Activated naive CD4-positive, alpha-beta T cell treated with Interleukin-2 at 50 U/mL for 16 hours (primary cell): Measurements from ENCODE around the gene RNASE3.
"Not testable (repeated sequence)": the region's sequence is repeated elsewhere in the genome, so short reads cannot be mapped to it uniquely, and the experiment has no call there.

Source experiments
- DNase-seq: peaks from one replicate; pipeline ENCODE4 v3.0.0-alpha.2; 2020

The RNASE3 gene

DNA sequence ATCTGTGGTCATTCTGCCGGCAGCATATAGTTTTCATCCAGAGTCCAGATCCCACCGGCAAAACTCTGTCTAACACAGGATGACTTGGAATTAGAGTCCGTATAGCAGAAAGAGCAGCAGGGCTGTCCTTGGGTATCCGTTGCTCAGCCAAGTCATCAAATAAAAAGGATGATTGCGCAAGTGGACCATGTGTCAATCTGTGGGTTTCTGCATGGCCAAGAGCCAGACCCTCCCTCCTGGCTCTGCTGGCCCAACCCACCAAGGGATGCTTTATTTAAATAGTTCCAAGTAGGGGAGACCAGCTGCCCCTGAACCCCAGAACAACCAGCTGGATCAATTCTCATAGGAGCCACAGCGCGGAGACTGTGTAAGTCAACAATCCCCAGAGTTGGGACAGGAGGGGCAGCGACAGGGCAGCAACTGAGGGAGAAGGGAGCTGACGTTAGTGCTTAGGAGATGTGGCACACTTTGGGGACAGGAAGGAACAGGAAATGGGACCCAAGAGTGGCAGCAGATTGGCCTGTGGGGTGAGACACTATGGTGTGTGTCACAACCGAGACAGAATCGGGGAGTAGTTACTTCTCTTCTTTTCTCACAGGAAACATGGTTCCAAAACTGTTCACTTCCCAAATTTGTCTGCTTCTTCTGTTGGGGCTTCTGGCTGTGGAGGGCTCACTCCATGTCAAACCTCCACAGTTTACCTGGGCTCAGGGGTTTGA is 28.0 kb downstream of the RNASE3 start:
- not testable (repeated sequence) for DNase-seq

DNA sequence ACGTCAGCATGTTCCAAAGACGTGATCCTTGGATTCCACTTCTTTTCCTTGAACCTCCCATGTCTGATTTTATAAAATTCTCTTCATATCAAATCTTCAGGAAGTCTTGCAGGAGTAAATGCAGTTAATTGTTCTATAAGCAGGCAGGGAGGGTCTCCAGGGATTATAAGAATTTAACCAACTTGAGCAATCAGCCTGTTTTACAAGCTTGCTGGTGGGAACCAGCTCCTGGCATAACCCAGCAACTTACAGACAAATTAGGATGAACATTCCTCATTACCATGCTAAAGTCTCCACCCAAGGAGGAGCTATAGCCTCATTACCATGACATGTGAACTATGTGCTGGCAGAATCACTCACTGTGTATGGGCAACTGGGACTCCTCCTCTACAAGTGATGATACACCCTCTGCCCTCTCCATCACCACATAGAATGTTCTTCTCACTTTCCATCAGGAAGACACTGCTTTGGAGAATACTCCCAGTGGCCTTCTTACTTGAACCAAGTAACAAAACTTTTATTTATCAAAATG is 32.6 kb downstream of the RNASE3 start:
- DNase-seq: not testable (repeated sequence)

DNA sequence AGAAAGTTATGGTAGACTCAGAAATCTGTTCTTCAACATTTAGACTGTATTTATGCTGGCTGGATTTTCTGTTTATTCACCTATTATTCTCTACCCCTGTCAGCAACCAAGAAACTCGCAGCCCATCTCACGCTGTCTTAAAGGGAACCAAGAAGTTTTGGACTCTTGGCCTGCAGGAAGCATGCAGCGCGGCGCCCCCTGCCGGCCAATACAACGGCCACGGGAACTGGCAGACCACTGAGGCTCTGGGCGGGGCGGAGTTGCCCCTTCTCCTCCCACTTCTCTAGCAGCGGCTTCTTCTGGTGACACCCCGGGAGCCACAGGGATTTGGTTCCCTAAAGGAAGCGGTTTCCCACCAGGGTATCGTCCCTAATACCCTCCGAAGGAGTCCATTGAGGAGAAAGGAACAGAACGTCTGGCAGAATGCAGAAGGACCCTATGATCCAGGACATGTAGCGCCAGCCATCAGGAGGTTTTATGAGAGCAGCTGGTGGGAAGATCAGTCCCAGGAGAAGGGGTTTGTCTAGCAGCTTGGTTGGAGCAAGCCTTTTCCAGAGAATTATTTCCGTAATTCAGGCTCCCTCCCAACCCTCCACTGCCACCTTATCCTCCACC is 43.1 kb downstream of the RNASE3 start:
- peak; percentile 8 for DNase-seq

DNA sequence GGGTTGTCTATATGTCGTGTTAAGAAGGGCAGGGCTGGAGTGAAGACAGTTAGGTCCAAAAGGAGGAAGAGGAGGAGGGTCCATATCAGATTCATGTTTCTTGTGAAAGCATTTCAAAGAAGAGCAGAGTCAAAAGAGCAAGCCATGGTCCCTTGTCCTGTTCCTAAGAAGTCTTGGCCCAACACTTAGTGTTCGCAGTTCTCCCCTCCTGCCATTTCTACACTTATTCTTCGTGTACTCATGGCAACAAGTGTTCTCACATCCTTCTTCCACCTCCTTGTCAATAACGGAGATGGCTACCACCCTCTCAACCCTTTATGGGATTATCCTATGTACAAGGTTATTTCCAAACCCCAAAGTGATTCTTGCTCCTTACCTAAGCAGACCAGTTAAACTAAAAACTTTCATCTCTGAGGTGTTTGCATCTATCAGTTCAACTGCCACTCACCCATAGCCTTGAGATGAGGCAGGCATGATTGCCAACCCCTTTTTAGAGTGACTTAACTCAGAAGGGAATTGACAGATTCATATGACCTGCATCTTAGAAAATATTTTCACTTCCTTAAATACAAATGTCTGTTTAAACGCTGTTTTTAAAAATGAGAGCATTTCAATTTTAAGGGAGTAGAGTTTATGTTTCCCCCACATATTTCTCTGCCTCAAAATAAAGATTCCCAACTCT is 44.3 kb downstream of the RNASE3 start:
- DNase-seq: no peak
